BLaER1 treated with 17β-estradiol and CSF1 and Interleukin-3, amounts not matched to agents 10 nM and 100 nM (cell line): ENCODE measurements around the gene CHST2.
"Not testable (repeated sequence)": the region's sequence is repeated elsewhere in the genome, so short reads cannot be mapped to it uniquely, and the experiment has no call there.

ENCODE experiments used
- H3K27ac ChIP-seq, 11 experiments: shearing (Covaris generic); formaldehyde crosslinking; 2 replicates each; pipeline ENCODE4 v1.8.1; 2022
- H3K27me3 ChIP-seq, 11 experiments: shearing (Covaris generic); formaldehyde crosslinking; 2 replicates each; pipeline ENCODE4 v1.8.1; 2022
- H3K36me3 ChIP-seq, 11 experiments: shearing (Covaris generic); formaldehyde crosslinking; 2 replicates each; pipeline ENCODE4 v1.8.1; 2022
- H3K4me1 ChIP-seq, 10 experiments: shearing (Covaris generic); formaldehyde crosslinking; 2 replicates each; pipeline ENCODE4 v1.8.1; 2022
- H3K4me2 ChIP-seq, 11 experiments: shearing (Covaris generic); formaldehyde crosslinking; 2 replicates each; pipeline ENCODE4 v1.8.1; 2022
- H3K4me3 ChIP-seq, 10 experiments: shearing (Covaris generic); formaldehyde crosslinking; 2 replicates each; pipeline ENCODE4 v1.8.1; 2022
- H3K9ac ChIP-seq, 11 experiments: shearing (Covaris generic); formaldehyde crosslinking; 2 replicates each; pipeline ENCODE4 v1.8.1; 2022
- H3K9me3 ChIP-seq, 11 experiments: shearing (Covaris generic); formaldehyde crosslinking; replicated peaks in 1 of 11; 2 replicates each; pipeline ENCODE4 v1.8.1; 2022
- H4K20me1 ChIP-seq, 11 experiments: shearing (Covaris generic); formaldehyde crosslinking; 2 replicates each; pipeline ENCODE4 v1.8.1; 2022
- Cebpa-rat ChIP-seq, 11 experiments: shearing (Covaris generic); IDR thresholded peaks; 2 replicates each; pipeline ENCODE4 v1.8.1; 2022

CHST2 gene, protein sequence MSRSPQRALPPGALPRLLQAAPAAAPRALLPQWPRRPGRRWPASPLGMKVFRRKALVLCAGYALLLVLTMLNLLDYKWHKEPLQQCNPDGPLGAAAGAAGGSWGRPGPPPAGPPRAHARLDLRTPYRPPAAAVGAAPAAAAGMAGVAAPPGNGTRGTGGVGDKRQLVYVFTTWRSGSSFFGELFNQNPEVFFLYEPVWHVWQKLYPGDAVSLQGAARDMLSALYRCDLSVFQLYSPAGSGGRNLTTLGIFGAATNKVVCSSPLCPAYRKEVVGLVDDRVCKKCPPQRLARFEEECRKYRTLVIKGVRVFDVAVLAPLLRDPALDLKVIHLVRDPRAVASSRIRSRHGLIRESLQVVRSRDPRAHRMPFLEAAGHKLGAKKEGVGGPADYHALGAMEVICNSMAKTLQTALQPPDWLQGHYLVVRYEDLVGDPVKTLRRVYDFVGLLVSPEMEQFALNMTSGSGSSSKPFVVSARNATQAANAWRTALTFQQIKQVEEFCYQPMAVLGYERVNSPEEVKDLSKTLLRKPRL

DNA sequence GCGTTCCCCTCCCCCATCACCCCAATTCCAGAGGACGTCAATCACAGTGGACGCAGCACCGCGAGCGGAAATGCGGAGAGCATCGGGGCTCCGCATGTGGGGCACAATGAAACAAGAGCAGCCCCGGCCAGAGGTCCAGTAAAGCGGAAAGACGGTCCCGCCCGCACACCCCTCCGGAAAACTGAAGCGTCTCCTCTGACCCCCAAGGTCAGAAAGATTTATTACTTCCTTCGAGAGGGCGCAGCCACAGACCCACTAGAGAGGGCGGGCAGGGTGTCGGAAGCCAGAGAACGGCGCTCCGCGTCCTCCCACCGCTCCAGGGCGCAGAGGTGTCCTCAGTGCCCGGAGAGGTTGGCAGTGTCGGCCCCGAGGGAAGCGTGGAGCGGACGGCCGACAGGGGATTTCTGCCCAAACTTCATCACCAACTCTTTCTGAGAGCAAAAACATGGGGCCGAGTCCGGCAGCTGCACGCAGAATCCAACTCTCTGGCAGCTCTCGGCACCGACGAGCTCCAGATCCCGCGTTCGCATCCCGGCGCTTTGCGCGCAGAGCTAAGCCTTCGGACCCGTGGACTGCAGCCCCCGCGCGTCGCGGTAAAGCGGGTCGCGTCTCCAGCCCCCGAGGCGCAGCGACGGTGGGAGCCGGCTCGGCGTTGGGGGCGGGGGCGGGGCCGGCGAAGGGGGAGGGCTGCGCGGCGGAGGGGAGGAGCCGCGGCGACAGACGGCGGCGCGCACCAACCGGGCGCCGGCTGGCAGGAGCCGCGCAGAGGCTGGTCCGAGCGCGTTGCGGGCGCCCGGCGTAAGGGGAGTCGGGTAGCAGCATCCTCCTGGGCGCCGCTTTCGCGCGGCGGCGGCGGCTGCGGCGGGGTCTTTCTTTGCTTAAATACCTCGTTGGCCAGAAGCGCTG lies at the start of gene CHST2:
CHST2 (plus strand) TSS at position 763 of the 906 bp plus-strand sequence. CDS start 1,046 bp downstream, outside the sequence.
- no peaks in the 10 kb centered on the region for H4K20me1 ChIP-seq
- H3K9ac ChIP-seq, result peak within 1 kb of the TSS; percentile 59 to 90 (median 78)
- peaks cover 16 to 44% (median 39%) of the 10 kb centered on the region in 11 experiments for H3K27me3 ChIP-seq
- peaks cover 13 to 46% (median 33%) of the 10 kb centered on the region in 10 experiments; a peak in 19 of 20 replicates for H3K4me1 ChIP-seq
- H3K4me2 ChIP-seq, result peak within 1 kb of the TSS; percentile 93 to 99 (median 97)
- no peak for TF ChIP-seq Cebpa-rat (IDR thresholded peaks at IDR 0.05)
- peak within 1 kb of the TSS in 10 of 11 experiments; percentile 18 to 84 (median 63); a peak in 16 of 22 replicates for H3K27ac ChIP-seq
- H3K36me3 ChIP-seq, result peaks cover 0 to 17% (median 6%) of the 10 kb centered on the region in 11 experiments; a peak in 9 of 22 replicates
- H3K9me3 ChIP-seq, result peaks cover 6 to 23% (median 18%) of the 10 kb centered on the region in 11 experiments; a peak in 17 of 22 replicates
- H3K4me3 ChIP-seq, result peak within 1 kb of the TSS; percentile 63 to 95 (median 78)

DNA sequence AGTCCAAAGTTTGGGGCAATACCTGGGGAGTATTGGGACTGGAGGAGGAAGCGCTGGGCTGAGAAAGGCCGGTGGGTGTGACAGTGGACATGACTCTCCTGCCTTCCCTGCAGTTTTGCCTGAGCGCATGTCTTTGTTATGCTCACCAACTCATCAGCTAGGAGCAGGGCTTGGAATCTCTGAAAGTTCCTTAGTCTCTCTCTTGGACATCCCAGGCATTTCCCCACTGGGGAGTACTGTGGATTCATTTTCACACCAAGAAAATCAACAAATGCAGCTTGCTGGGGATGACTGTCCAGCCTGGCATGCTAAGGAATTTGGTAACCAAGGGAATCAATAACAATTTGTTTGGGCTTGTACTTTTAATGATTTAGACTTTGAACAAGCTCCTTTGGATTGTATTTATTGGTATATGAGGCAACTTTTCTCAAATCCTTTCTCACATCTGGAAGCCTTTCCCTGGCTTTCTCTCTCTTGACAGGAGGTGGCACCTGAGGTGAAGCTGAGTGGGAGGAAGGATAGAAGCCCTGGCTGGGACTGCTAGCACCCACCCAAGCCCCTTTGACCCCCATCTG lies 48.5 kb upstream of the CHST2 start:
- H3K36me3 ChIP-seq, result no peaks in the 10 kb centered on the region
- no peaks in the 10 kb centered on the region for H3K4me1 ChIP-seq
- no peak overlapping the region for H3K4me2 ChIP-seq
- no peaks in the 10 kb centered on the region for H3K9me3 ChIP-seq
- H3K27me3 ChIP-seq, result no peaks in the 10 kb centered on the region
- no peak overlapping the region for H3K9ac ChIP-seq
- no peak overlapping the region for H3K4me3 ChIP-seq
- TF ChIP-seq Cebpa-rat (IDR thresholded peaks at IDR 0.05), result no peak
- no peak overlapping the region for H3K27ac ChIP-seq
- H4K20me1 ChIP-seq, result no peaks in the 10 kb centered on the region

DNA sequence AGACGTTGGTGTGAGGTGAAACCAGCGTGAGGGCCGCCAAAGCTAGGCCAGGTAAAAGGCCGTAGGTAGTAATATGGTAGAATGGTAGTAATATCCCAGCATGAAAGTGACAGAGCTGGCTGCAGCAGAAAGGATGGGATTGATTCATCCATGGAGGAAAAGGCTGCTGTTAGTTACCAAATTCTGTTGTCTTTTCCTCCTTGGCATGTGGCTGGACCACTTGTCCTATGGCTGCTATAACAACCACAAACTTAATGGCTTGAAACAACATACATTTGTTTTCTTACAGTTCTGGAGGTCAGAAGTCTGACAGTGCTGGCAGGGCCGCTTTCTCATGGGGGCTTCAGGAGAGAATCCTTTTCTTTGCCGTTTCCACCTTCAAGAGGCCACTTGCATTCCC lies 47.8 kb upstream of the CHST2 start:
- H4K20me1 ChIP-seq, result no peaks in the 10 kb centered on the region
- TF ChIP-seq Cebpa-rat (IDR thresholded peaks at IDR 0.05), result no peak
- H3K9ac ChIP-seq, result no peak overlapping the region
- no peak overlapping the region for H3K27ac ChIP-seq
- no peaks in the 10 kb centered on the region for H3K36me3 ChIP-seq
- no peak overlapping the region for H3K4me2 ChIP-seq
- H3K4me3 ChIP-seq, result no peak overlapping the region
- H3K4me1 ChIP-seq, result no peaks in the 10 kb centered on the region
- no peaks in the 10 kb centered on the region for H3K9me3 ChIP-seq
- H3K27me3 ChIP-seq, result no peaks in the 10 kb centered on the region

DNA sequence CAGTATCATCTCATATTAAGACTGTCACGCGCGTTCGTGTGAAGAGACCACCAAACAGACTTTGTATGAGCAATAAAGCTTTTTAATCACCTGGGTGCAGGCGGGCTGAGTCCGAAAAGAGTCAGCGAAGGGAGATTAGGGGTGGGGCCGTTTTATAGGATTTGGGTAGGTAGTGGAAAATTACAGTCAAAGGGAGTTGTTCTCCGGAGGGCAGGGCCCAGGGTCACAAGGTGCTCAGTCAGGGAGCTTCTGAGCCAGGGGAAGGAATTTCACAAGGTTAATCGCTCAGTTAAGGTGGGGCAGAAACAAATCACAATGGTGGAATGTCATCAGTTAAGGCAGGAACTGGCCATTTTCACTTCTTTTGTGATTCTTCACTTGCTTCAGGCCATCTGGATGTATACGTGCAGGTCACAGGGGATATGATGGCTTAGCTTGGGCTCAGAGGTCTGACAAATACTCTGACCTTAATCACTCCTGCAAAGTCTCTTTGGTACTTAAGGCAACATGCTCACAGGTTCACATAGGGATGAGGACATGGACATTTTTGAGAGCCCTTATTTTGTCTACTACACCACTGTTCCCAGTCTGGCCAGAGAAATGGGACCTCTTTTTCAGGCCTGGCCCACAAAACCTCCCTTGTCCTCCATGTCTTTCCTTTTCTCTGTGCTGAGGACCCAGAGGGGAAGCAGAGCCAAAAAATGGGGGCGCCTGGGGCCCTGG lies 47.1 kb upstream of the CHST2 start:
- H3K36me3 ChIP-seq, H3K9ac ChIP-seq, H4K20me1 ChIP-seq, H3K4me3 ChIP-seq, H3K27ac ChIP-seq, H3K9me3 ChIP-seq, H3K4me1 ChIP-seq, H3K27me3 ChIP-seq, H3K4me2 ChIP-seq: not testable (repeated sequence)

DNA sequence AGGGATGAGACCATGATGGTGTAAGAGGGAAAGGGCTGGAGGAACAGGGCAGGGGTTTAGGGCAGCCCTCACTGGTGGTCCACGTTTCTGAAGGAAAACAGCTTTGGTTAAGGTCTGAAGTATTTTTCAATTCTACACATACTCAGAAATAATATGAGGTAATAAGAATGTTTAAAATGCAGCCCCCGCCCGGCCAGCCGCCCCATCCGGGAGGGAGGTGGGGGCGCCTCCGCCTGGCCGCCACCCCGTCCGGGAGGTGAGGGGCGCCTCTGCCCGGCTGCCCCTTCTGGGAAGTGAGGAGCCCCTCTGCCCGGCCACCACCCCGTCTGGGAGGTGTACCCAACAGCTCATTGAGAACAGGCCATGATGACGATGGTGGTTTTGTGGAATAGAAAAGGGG lies 46.0 kb upstream of the CHST2 start:
- H3K4me3 ChIP-seq, H3K9ac ChIP-seq, H3K36me3 ChIP-seq, H3K27me3 ChIP-seq, H4K20me1 ChIP-seq, H3K4me1 ChIP-seq, H3K9me3 ChIP-seq, H3K27ac ChIP-seq, H3K4me2 ChIP-seq: not testable (repeated sequence)

DNA sequence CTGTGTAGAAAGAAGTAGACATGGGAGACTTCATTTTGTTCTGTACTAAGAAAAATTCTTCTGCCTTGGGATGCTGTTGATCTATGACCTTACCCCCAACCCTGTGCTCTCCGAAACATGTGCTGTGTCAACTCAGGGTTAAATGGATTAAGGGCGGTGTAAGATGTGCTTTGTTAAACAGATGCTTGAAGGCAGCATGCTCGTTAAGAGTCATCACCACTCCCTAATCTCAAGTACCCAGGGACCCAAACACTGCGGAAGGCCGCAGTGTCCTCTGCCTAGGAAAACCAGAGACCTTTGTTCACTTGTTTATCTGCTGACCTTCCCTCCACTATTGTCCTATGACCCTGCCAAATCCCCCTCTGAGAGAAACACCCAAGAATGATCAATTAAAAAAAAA lies 45.6 kb upstream of the CHST2 start:
- H3K4me1 ChIP-seq, H3K4me2 ChIP-seq: not testable (repeated sequence)

DNA sequence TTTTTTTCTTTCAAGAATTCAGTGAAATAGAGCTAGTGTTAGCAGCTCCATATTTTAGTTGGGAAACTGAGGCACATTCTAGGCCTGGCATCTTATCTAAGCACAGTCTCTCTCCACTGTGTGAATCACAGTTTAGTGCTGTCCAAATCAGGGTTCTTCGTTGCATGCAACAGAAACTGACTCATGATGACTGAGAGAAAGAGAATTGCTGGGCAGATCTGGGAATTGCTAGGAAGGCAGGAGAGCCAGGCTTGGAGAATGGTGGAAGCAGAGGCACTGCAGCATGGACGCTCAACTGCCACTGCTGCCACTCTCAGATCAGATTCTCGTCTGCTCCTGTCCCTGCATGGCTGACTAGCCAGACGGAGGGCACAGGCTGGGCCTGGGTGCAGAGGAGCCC lies 40.7 kb upstream of the CHST2 start:
- Histone ChIP-seq H3K4me2 (no peak overlapping the region), H3K9me3 (no peaks in the 10 kb centered on the region; a peak in 1 of 22 replicates), H3K27me3 (no peaks in the 10 kb centered on the region), H3K27ac (no peak overlapping the region), H3K4me3 (no peak overlapping the region), H3K36me3 (no peaks in the 10 kb centered on the region), H3K4me1 (peaks cover 0 to 34% (median 17%) of the 10 kb centered on the region in 10 experiments; a peak in 14 of 20 replicates), H4K20me1 (no peaks in the 10 kb centered on the region), H3K9ac (no peak overlapping the region)
- no peak for TF ChIP-seq Cebpa-rat (IDR thresholded peaks at IDR 0.05)

More for the DNA sequence above, 45.6 kb upstream of the CHST2 start:
- not testable (repeated sequence) for H3K27me3 ChIP-seq, H3K9me3 ChIP-seq, H4K20me1 ChIP-seq, H3K27ac ChIP-seq, H3K9ac ChIP-seq, H3K4me3 ChIP-seq, H3K36me3 ChIP-seq

DNA sequence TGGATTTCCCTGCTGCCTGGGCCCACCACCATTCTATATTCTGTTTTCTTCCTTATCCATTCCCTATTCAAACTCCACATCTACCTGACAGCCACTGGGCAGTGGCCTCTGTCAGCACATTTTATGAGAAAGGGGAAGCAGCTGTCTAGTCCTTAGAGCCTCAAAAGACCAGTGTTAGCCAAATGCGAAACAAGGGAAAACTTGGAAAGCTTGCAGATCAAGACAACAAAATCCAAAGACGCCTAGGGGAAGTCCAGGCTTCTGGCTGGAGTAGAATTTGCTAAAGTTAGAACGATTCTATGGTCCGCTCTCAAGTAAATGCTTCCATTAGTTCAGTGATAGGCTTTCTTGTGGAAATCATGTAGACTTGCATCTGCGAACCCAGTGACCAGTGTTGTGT lies 39.4 kb upstream of the CHST2 start:
- Histone ChIP-seq H3K4me2 (peak overlapping the region in 2 of 11 experiments; percentile 0 to 21; a peak in 2 of 22 replicates), H3K9me3 (peaks cover 0 to 13% (median 9%) of the 10 kb centered on the region in 11 experiments; a peak in 12 of 22 replicates), H3K27me3 (no peaks in the 10 kb centered on the region), H3K4me3 (no peak overlapping the region), H3K9ac (no peak overlapping the region), H3K27ac (no peak overlapping the region), H3K36me3 (no peaks in the 10 kb centered on the region), H3K4me1 (peaks cover 0 to 42% (median 25%) of the 10 kb centered on the region in 10 experiments; a peak in 17 of 20 replicates), H4K20me1 (no peaks in the 10 kb centered on the region)
- TF ChIP-seq Cebpa-rat (IDR thresholded peaks at IDR 0.05), result no peak
